ENCODE results near the gene XPNPEP2. TPM values are rescaled to one million over a fixed set of nuclear protein-coding genes. Genes with fewer than 3 reads are reported as not detected.

XPNPEP2 gene
- total and polyA plus RNA-seq, 11 donors = 0.19 to 2.1 (median 0.55) TPM

DNA sequence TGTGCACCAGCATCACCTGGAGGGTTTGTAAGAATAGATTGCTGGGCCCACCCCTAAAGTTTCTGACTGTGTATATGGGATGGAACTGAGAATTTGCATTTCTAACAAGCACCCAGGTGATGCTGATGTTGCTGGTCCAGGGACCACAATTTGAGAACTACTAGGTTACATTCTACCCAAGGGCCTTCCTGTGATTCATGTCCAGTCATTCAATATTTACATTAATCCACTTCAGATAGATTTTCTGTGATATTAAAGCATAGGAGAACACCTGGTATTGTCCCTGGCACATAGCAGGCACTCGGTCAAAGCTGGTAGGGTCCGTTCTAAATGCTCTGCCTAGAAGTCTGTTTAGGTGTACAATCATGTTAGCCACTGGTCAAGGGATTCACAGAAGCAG, 19.5 kb upstream of the XPNPEP2 start:
- Histone ChIP-seq H3K9me3 (no peaks in the 10 kb centered on the region), H3K4me3 (no peak overlapping the region), H3K27ac (no peak overlapping the region), H3K27me3 (peaks cover 0 to 6% (median 0%) of the 10 kb centered on the region in 9 donors), H3K36me3 (no peaks in the 10 kb centered on the region), H3K4me1 (peaks cover 0 to 3% (median 0%) of the 10 kb centered on the region in 12 donors)
- intact Hi-C loops (cut with DNase I) = loop anchor here in 1 of 10 donors (5.0 kb wide), 1 partner anchor 72 kb away; no protein-coding TSS in a partner anchor
- DNase-seq = no peak
- 74 to 94% (median 84%) methylated on average over 2 of the region's 2 CpGs for WGBS, 4 donors
- no peak for ATAC-seq
- TF ChIP-seq, protein P1, sequence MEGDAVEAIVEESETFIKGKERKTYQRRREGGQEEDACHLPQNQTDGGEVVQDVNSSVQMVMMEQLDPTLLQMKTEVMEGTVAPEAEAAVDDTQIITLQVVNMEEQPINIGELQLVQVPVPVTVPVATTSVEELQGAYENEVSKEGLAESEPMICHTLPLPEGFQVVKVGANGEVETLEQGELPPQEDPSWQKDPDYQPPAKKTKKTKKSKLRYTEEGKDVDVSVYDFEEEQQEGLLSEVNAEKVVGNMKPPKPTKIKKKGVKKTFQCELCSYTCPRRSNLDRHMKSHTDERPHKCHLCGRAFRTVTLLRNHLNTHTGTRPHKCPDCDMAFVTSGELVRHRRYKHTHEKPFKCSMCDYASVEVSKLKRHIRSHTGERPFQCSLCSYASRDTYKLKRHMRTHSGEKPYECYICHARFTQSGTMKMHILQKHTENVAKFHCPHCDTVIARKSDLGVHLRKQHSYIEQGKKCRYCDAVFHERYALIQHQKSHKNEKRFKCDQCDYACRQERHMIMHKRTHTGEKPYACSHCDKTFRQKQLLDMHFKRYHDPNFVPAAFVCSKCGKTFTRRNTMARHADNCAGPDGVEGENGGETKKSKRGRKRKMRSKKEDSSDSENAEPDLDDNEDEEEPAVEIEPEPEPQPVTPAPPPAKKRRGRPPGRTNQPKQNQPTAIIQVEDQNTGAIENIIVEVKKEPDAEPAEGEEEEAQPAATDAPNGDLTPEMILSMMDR (IDR thresholded peaks at IDR 0.05) = no peak
- TF ChIP-seq POLR2A (IDR thresholded peaks at IDR 0.05) = no peak

DNA sequence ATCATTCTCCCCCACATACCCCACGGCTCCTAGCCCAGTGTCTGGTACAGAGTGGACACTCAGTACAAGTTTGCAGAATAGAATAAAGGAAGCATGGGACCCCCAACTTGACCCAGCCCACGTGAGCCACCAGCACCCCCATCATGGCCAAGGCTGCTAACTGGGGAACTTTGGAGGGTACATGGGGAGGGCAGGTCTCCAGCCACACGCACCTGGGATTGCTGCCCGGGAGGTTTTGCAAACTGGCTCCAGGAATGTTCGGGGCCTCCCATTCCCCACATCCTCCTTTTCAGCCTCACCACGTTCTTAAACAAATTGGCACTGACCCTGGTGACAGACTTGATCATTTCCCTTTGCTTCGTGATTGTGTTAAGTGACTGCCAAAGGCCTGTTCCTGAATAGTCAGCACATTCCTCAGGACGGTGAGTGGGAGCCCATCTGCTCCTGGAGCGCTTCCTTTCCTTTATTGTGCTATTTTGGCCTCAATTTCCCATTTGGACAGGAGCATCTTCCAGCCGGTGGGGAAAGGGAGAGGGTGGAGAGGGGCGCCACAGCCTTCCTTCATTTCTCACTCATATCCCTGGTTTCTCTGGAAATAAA, 18.7 kb upstream of the XPNPEP2 start:
- H3K36me3 ChIP-seq = no peaks in the 10 kb centered on the region
- ATAC-seq (peak in 2 of 4 donors; percentile 41 to 65), DNase-seq (no peak)
- H3K27ac ChIP-seq = peak overlapping the region in 1 of 12 donors; percentile 5
- H3K4me3 ChIP-seq = no peak overlapping the region
- TF ChIP-seq, protein P1 (IDR thresholded peaks at IDR 0.05) = no peak
- TF ChIP-seq POLR2A (IDR thresholded peaks at IDR 0.05) = no peak
- WGBS, 4 donors = 46 to 63% (median 54%) methylated on average over 10 to 11 of the region's 11 CpGs
- H3K9me3 ChIP-seq = no peaks in the 10 kb centered on the region
- H3K27me3 ChIP-seq = peaks cover 0 to 6% (median 0%) of the 10 kb centered on the region in 9 donors
- peaks cover 0 to 3% (median 0%) of the 10 kb centered on the region in 12 donors for H3K4me1 ChIP-seq
- intact Hi-C loops (cut with DNase I) = loop anchor here in 5 of 10 donors (5.0 to 10.0 kb wide), 3 partner anchors 68 to 115 kb away; partner anchors contain the start of gene APLN (in 3 of the 5)

DNA sequence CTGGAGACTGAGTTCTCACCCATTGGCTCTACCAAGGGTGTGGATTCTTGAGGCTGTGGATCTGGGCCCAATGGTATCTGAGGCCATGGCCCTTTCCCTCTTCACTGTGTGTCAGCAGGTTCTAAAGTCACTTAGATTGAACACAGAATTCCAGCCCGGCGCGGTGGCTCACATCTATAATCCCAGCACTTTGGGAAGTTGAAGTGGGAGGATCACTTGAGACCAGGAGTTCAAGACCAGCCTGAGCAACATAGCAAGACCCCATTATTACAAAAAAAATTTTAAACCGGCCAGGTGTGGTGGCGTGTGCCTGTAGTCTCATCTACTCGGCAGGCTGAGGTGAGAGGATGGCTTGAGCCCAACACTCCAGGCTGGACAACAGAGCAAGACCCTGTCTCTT, 18.0 kb upstream of the XPNPEP2 start:
- Histone ChIP-seq H3K9me3 (no peaks in the 10 kb centered on the region), H3K4me3 (no peak overlapping the region), H3K27me3 (peaks cover 0 to 6% (median 0%) of the 10 kb centered on the region in 9 donors), H3K27ac (peak overlapping the region in 2 of 12 donors; percentile 5 to 29), H3K4me1 (peaks cover 0 to 3% (median 0%) of the 10 kb centered on the region in 12 donors), H3K36me3 (no peaks in the 10 kb centered on the region)
- no peak for DNase-seq
- intact Hi-C loops (cut with DNase I) = loop anchor here in 5 of 10 donors (5.0 to 10.0 kb wide), 2 partner anchors 68 to 116 kb away; partner anchors contain the start of gene APLN (in 3 of the 5)
- no peak for ATAC-seq
- 89 to 93% (median 91%) methylated on average over 6 of the region's 6 CpGs for WGBS, 4 donors
- TF ChIP-seq, protein P1 (IDR thresholded peaks at IDR 0.05) = no peak
- no peak for TF ChIP-seq POLR2A (IDR thresholded peaks at IDR 0.05)

DNA sequence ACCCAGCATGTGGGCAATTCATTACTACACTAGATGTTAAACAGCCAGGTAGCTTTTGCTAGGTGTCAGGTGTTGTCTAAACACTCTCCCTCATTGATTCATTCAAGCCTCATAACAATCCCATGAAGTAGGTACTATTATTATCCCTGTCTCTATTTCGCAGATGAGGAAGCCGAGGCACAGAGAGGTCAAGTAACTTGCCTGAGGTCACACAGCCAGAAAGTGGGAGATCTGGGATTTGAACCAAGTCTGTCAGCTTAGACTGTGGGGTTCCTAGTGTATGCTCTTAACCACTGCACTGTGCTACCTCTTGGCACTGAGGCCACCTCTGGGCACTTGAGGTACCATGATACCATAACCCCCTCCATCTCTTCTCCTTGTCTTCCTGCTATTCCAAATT, 17.4 kb upstream of the XPNPEP2 start:
- intact Hi-C loops (cut with DNase I) = loop anchor here in 5 of 10 donors (5.0 to 10.0 kb wide), 2 partner anchors 69 to 117 kb away; partner anchors contain the start of gene APLN (in 3 of the 5)
- no peak overlapping the region for H3K4me3 ChIP-seq
- WGBS, 4 donors = 70 to 85% (median 75%) methylated on average over 2 of the region's 2 CpGs

More for the DNA sequence above, 17.4 kb upstream of the XPNPEP2 start:
- H3K27ac ChIP-seq = no peak overlapping the region
- H3K9me3 ChIP-seq = no peaks in the 10 kb centered on the region
- TF ChIP-seq, protein P1 (IDR thresholded peaks at IDR 0.05) = no peak
- TF ChIP-seq POLR2A (IDR thresholded peaks at IDR 0.05) = no peak
- no peak for ATAC-seq
- no peaks in the 10 kb centered on the region for H3K36me3 ChIP-seq
- peaks cover 0 to 3% (median 0%) of the 10 kb centered on the region in 12 donors for H3K4me1 ChIP-seq
- peaks cover 0 to 4% (median 0%) of the 10 kb centered on the region in 9 donors for H3K27me3 ChIP-seq
- DNase-seq = no peak

All from heart left ventricle (tissue), 16 donors.